Astrocyte (in vitro differentiated cells and primary cell): Measurements from ENCODE around the gene JOSD1. TPM values are rescaled to one million over a fixed set of nuclear protein-coding genes. Genes with fewer than 3 reads are reported as not detected.

Source experiments
- DNase-seq: peaks from one replicate; pipeline ENCODE4 v3.0.0-alpha.2; 2010; ENCODE audit warnings: low read depth
- FAIRE-seq: peaks from 2 replicates; lab custom pipeline; 2011; peaks lifted over from hg19 to GRCh38; lab: Jason Lieb, UNC
- H2AFZ ChIP-seq: 2 replicates; pipeline ENCODE4 v1.6.0; 2012; ENCODE audit warnings: low read depth, low read length, inconsistent platforms
- H3K27ac ChIP-seq: 2 replicates; pipeline ENCODE4 v1.5.1; 2011; ENCODE audit warnings: low read depth, low read length, inconsistent platforms
- H3K27me3 ChIP-seq: 2 replicates; pipeline ENCODE4 v1.6.0; 2011; ENCODE audit warnings: low read length, inconsistent platforms; ENCODE audit not compliant: insufficient read depth
- H3K36me3 ChIP-seq: 2 replicates; pipeline ENCODE4 v1.5.1; 2011; ENCODE audit warnings: low read length, inconsistent platforms; ENCODE audit not compliant: insufficient read depth
- H3K4me1 ChIP-seq: 2 replicates; pipeline ENCODE4 v1.5.1; 2011; ENCODE audit warnings: low read length, inconsistent platforms; ENCODE audit not compliant: insufficient read depth
- H3K4me2 ChIP-seq: 2 replicates; pipeline ENCODE4 v1.6.0; 2012; ENCODE audit warnings: low read length, inconsistent platforms
- H3K4me3 ChIP-seq: 2 replicates; pipeline ENCODE4 v1.5.1; 2011; ENCODE audit warnings: low read depth, mild to moderate bottlenecking, low read length, inconsistent platforms; ENCODE audit not compliant: insufficient read depth
- H3K79me2 ChIP-seq: 2 replicates; pipeline ENCODE4 v1.6.0; 2012; ENCODE audit warnings: mild to moderate bottlenecking, low read length, inconsistent platforms; ENCODE audit not compliant: insufficient read depth
- H3K9ac ChIP-seq: 2 replicates; pipeline ENCODE4 v1.6.0; 2012; ENCODE audit warnings: mild to moderate bottlenecking, low read length, inconsistent platforms
- H3K9me3 ChIP-seq: 2 replicates; pipeline ENCODE4 v1.5.1; 2012; ENCODE audit warnings: low read depth, mild to moderate bottlenecking, low read length, inconsistent platforms; ENCODE audit not compliant: insufficient read depth
- H4K20me1 ChIP-seq: 2 replicates; pipeline ENCODE4 v1.6.0; 2012; ENCODE audit warnings: low read length, inconsistent platforms; ENCODE audit not compliant: insufficient read depth
- H3K27ac Mint-ChIP-seq: one replicate; pipeline ENCODE4 v1.8.0; 2021; ENCODE audit warnings: mild to moderate bottlenecking, mixed read lengths; ENCODE audit not compliant: unreplicated experiment
- H3K27me3 Mint-ChIP-seq: one replicate; pipeline ENCODE4 v1.8.0; 2021; ENCODE audit warnings: low read depth, mixed read lengths; ENCODE audit not compliant: unreplicated experiment
- H3K36me3 Mint-ChIP-seq: one replicate; pipeline ENCODE4 v1.8.0; 2021; ENCODE audit warnings: low read depth, mixed read lengths; ENCODE audit not compliant: unreplicated experiment
- H3K4me1 Mint-ChIP-seq: one replicate; pipeline ENCODE4 v1.8.0; 2021; ENCODE audit warnings: low read depth, mixed read lengths; ENCODE audit not compliant: unreplicated experiment
- H3K4me3 Mint-ChIP-seq: one replicate; pipeline ENCODE4 v1.8.0; 2021; ENCODE audit warnings: mild to moderate bottlenecking, moderate library complexity, mixed read lengths; ENCODE audit not compliant: unreplicated experiment
- H3K9me3 Mint-ChIP-seq: one replicate; pipeline ENCODE4 v1.8.0; 2021; ENCODE audit warnings: mild to moderate bottlenecking, mixed read lengths; ENCODE audit not compliant: unreplicated experiment
- CTCF ChIP-seq: IDR thresholded peaks from 2 replicates; pipeline ENCODE4 v1.5.1; 2011; ENCODE audit warnings: low read depth, mild to moderate bottlenecking, inconsistent platforms, low read length, moderate library complexity; ENCODE audit not compliant: insufficient read depth
- EZH2 ChIP-seq: IDR thresholded peaks from 2 replicates; pipeline ENCODE4 v1.6.1; 2012; ENCODE audit warnings: mild to moderate bottlenecking, low read length, inconsistent platforms; ENCODE audit not compliant: insufficient read depth
- total RNA-seq: library from RNA; stranded (reverse); gene quantifications from 2 replicates; pipeline ENCODE4 v1.2.1, GENCODE V29; 2021

JOSD1 gene
- total RNA-seq, 1 donor from 2014 or later = 45.6 TPM

DNA sequence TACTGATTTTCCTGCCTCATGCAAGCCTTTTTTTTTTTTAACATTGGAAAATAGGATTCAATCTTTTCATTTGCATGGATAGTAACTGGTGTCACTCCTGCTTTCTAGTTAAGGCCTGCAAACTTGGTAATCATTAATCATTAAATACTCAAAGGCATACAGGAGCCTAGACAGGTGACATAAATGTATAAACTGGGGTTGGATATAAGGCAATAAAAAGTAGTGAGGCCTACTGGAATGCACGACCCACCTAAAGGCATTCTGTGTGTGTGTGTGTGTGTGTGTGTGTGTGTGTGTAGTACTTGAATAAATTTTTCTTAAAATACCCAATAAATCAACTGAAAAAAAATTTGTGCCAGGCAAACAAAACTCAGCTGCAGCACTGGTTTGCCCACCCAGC is 11.1 kb downstream of the JOSD1 start:
- TF ChIP-seq EZH2 = no peak
- TF ChIP-seq CTCF = no peak
- Histone ChIP-seq H3K4me2 (no peak overlapping the region), H3K9me3 (no peaks in the 10 kb centered on the region), H3K27ac (no peak overlapping the region), H3K9ac (no peak overlapping the region), H3K4me3 (no peak overlapping the region), H3K27me3 (no peaks in the 10 kb centered on the region), H3K79me2 (peaks cover 60% of the 10 kb centered on the region), H4K20me1 (peaks cover 62% of the 10 kb centered on the region), H3K36me3 (peaks cover 34% of the 10 kb centered on the region), H2AFZ (no peak overlapping the region), H3K4me1 (no peaks in the 10 kb centered on the region)
- no peaks in the 10 kb centered on the region for H3K9me3 Mint-ChIP-seq
- DNase-seq (no peak), FAIRE-seq (no peak)
- H3K4me1 Mint-ChIP-seq = no peaks in the 10 kb centered on the region
- H3K27me3 Mint-ChIP-seq = no peaks in the 10 kb centered on the region
- no peak overlapping the region for H3K27ac Mint-ChIP-seq
- no peak overlapping the region for H3K4me3 Mint-ChIP-seq
- H3K36me3 Mint-ChIP-seq = peaks cover 8% of the 10 kb centered on the region

GRCh38 chr22:38685761-38686160 is 15.0 kb downstream of the JOSD1 start:
- Histone ChIP-seq H2AFZ (no peak overlapping the region), H3K4me1 (peaks cover 10% of the 10 kb centered on the region), H3K27ac (no peak overlapping the region), H3K4me3 (no peak overlapping the region), H3K4me2 (no peak overlapping the region), H4K20me1 (peaks cover 29% of the 10 kb centered on the region), H3K27me3 (no peaks in the 10 kb centered on the region), H3K79me2 (peaks cover 44% of the 10 kb centered on the region), H3K9me3 (no peaks in the 10 kb centered on the region), H3K9ac (no peak overlapping the region), H3K36me3 (peaks cover 41% of the 10 kb centered on the region)
- Mint-ChIP-seq H3K36me3 (peaks cover 20% of the 10 kb centered on the region), H3K27ac (no peak overlapping the region), H3K9me3 (no peaks in the 10 kb centered on the region), H3K27me3 (no peaks in the 10 kb centered on the region), H3K4me1 (peaks cover 2% of the 10 kb centered on the region), H3K4me3 (no peak overlapping the region)
- TF ChIP-seq EZH2 (no peak), CTCF (no peak)
- no peak for FAIRE-seq
- no peak for DNase-seq

DNA sequence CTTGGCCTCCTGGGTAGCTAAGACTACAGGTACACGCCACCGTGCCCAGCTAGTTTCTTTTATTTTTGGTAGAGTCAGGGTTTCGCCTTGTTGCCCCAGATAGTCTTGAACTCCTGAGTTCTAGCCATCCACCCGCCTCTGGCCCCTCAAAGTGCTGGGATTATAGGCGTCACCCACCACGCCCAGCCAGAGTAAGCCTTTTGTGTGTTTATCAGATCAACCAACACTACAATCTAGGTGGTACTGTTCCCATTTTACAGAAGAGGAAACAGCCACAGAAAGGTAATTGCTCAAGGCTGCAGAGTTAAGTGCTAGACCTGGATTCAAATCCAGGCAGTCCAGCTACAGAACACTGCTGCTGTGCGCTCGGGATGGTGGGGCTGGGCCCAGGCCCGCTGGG is 15.8 kb downstream of the JOSD1 start:
- Histone ChIP-seq H3K4me2 (no peak overlapping the region), H3K79me2 (peaks cover 35% of the 10 kb centered on the region), H3K4me1 (peaks cover 10% of the 10 kb centered on the region), H3K4me3 (no peak overlapping the region), H4K20me1 (peaks cover 24% of the 10 kb centered on the region), H2AFZ (no peak overlapping the region), H3K27me3 (no peaks in the 10 kb centered on the region), H3K27ac (no peak overlapping the region), H3K36me3 (peaks cover 41% of the 10 kb centered on the region), H3K9ac (no peak overlapping the region), H3K9me3 (no peaks in the 10 kb centered on the region)
- no peak for DNase-seq
- Mint-ChIP-seq H3K4me1 (peaks cover 2% of the 10 kb centered on the region), H3K9me3 (no peaks in the 10 kb centered on the region), H3K36me3 (peaks cover 20% of the 10 kb centered on the region), H3K27me3 (no peaks in the 10 kb centered on the region), H3K27ac (no peak overlapping the region), H3K4me3 (no peak overlapping the region)
- no peak for TF ChIP-seq EZH2
- no peak for TF ChIP-seq CTCF
- FAIRE-seq = no peak
